Muscle of back (tissue), 13 donors: ENCODE measurements around the gene TUBA3E. TPM values are rescaled to one million over a fixed set of nuclear protein-coding genes. Genes with fewer than 3 reads are reported as not detected.
"Not testable (repeated sequence)": the region's sequence is repeated elsewhere in the genome, so short reads cannot be mapped to it uniquely, and the experiment has no call there.

Experiments used
- DNase-seq, 3 donors: peaks; one replicate each; pipeline versions ENCODE4 v3.0.0 to v3.0.0-alpha.2; 2013
- long read RNA-seq, 9 donors: transcript quantifications; one replicate each; lab custom pipeline, GENCODE V29; 2026
- polyA plus RNA-seq, 10 donors: library from polyadenylated mRNA; unstranded; fragments of 120-200 nt; gene quantifications; one replicate each; pipeline ENCODE4 v1.2.1, GENCODE V29; 2013; ENCODE audit not compliant: insufficient read length in 10 of 10

TUBA3E gene
- under 1 TPM in 3 of 10 donors, not detected in 7; 0.15 to 0.27 (median 0.24) TPM for polyA plus RNA-seq
- long read RNA-seq, donor 1: 0 reads
- long read RNA-seq, donor 2: 0 reads
- long read RNA-seq, donor 3: 0 reads
- long read RNA-seq, donor 4: 0 reads
- long read RNA-seq, donor 5: 0 reads
- long read RNA-seq, donor 6: 0 reads
- long read RNA-seq, donor 7: 0 reads
- long read RNA-seq, donor 8: 0 reads
- long read RNA-seq, donor 9: 0 reads

DNA sequence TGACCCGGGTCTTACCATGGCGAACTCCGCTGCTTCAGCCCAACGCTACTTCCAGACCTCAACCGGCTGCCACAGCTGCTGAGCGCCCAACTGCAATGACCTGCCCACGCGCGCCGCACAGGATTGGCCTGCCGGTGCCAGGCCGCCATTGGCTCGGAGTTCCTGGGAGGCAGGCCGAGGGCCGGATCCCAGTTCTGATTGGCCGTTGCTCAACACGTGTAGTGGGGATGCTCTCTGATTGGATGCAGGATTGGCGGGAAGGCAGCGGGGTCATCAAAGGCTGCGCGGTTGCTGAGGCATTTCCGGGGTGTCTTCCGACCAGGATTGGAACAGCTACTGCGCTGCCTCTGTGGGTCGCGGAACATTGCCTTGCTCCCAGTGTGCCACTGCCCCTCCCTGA, at the start of gene TUBA3E:
TSS of gene TUBA3E (minus strand) at position 97 of the 400 bp plus-strand sequence. CDS start at position 18, 79 bp downstream.
- no peak for DNase-seq

DNA sequence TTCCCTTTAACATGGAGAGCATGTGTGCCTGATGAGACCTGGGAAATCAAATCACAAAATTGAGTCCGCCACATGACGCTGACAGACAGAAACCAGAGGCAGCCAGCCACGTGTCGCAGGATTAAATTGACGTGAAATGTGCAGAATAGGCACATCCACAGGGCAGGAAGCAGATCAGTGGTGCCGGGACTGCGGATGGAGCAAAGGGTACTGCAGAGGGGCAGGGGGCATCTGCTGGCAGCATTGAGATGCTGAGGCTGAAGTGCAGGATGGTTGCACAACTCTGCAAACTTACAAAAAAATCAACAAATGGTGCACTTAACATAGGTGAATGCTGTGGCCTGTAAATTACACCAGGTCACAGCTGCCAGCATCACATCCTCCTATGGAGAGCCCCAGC, 48.2 kb upstream of the TUBA3E start:
- no peak for DNase-seq

DNA sequence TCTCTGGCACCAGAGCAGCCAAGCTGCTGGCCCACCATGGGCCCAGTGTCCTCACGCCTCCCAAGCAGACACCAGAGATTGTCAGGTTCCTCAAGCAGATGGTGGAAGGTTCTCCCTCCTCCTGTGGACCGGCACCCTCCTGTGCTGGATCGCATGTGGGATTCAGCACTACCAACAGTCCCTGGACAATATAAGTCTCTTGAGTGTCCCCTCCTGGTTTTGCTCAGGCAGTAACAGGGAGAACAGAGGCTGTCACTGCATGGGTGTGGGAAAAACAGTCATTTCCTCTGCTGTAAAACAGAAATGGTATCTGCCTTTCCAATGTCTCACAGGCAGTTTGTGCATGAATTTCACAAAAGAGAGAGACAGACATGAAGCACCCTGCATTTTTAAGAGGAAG, 47.7 kb upstream of the TUBA3E start:
- no peak for DNase-seq

DNA sequence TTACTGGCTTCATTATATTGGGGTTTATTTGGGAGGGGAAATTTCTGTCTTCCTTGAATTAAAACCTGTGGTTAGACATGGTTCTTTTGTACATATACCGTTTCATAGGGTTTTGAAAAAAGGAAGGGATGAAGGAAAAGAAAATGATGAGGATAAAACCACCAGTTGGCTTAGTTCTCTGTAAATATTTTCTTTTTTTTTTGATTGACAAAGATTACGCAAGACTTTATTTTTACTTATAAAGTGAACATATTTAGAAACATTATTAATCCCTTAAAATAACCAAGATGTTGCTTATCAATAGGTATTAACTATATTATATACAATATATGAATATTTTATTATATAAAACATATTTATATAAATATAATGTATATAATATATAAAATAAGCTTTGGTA, 45.1 kb upstream of the TUBA3E start:
- no peak for DNase-seq

DNA sequence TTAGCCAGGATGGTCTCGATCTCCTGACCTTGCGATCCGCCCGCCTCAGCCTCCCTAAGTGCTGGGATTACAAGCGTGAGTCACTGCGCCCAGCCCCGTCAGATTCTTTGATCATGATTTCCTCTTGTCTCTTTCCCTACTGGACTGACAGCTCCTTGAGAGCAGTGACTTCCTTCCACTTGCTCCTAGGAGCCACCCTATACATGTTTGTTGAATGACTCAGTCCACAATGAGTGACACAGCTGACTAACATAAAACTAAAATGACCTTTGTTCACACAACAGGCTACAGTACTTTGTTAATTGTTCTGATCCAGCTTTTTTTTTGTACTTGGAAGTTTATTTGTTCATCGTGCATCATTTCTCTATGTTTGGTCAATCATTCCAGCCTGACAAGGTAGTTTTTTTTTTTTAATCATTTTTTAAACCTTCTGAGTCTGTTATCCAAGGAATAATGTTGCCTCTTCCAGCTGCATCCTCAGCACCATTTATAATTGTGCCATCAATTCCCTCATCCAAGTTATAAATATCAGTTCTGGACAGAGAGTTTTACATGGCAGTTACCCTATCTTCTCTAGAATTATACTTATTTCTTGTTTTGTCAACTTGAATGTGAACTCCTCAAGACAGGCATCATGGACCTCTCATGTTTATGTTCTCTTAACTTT, 42.9 kb upstream of the TUBA3E start:
- DNase-seq: no peak

DNA sequence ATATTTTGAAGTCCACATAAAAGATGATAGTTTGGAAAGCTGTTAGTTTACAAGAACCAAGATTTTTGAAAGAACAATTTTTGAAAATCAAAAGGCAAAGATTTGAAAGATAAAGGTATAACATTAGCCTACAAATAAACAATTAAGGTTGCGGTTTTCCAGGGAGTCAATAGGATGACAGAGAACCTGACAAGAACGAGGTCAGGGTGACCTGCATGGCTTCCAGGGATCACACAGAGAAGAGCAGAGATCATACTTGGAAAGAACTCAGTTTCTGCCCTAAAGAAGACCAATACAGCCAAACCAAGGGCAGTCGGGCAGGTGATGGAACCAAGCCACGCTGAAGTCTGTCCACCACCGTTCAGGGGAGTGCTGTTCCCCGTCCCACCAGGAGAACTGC, 41.3 kb upstream of the TUBA3E start:
- not testable (repeated sequence) for DNase-seq

DNA sequence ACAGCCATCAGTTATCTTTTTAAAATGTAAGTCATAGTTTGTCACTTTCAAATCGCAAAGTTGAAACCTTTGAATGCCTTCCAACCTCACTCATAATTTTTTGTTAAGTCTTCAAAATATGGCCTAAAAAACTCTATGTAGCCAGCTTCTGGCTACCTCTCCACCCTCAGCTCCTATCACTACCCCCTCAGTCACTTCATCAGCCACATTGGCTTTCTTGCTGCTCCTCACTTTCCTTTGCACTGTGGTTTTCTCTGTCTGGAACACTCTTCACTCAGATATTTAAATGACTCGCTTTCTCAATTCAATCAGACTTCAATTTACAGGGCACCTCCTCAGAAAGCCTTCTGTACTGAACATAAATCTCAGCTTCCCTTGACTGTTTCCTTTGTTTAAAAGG, 34.8 kb upstream of the TUBA3E start:
- not testable (repeated sequence) for DNase-seq

DNA sequence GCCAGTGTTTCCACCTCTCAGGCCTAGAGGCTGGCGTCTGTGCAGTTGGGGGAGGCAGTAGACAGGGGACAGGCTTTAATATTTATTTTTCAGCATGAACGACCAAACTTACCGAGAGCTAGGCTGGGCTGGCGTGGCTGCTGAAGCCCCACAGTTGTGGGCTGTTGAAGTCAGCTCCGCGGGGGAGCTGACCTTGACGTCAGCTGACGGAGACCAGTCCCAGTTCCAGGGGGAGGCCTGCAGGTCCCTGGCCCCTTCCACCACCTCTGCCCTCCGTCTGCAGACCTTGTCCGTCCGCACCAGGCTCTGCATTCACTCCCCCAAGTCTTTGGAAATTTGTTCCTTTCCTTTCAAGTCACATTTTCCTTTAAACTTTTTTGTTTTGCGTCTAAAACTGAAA, 33.4 kb upstream of the TUBA3E start:
- no peak for DNase-seq

DNA sequence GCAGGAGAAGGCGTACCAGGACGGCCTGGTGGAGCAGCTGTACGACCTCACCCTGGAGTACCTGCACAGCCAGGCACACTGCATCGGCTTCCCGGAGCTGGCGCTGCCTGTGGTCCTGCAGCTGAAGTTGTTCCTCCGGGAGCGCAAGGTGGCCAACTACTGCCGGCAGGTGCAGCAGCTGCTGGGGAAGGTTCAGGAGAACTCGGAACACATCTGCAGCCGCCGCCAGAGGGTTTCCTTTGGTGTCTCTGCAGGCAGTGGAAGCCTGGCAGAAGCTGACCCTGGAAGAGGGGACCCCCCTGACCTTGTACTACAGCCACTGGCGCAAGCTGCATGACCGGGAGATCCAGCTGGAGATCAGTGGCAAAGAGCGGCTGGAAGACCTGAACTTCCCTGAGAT, 32.7 kb upstream of the TUBA3E start:
- DNase-seq: not testable (repeated sequence)

DNA sequence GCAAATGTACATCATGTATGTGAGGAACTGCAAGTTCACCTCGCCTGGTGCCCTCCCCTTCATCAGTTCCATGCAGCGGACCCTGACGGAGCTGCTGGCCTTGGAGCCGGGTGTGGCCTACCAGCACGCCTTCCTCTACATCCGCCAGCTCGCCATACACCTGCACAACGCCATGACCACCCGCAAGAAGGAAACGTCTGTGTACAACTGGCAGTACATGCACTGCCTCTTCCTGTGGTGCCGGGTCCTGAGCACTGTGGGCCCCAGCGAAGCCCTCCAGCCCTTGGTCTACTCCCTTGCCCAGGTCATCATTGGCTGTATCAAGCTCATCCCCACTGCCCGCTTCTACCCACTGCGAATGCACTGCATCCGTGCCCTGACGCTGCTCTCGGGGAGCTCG, 32.1 kb upstream of the TUBA3E start:
- not testable (repeated sequence) for DNase-seq

DNA sequence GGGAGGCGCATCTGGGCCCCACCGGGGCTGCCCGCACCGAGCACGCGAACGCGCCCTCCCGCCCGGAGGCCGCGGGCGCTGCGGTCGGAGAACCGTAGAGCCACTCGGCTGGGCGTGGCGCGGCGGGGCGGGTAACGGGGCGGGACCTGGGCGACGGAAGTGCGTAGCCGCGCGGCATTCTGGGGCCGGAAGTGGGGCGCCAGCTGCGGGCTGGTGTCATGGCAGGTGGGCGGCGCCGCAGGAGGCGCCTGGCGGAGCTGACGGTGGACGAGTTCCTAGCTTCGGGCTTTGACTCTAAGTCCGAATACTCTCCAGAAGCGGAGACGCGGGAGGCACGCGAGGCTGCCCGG, 30.9 kb upstream of the TUBA3E start:
- DNase-seq: peak in 2 of 3 donors; percentile 25 to 32

DNA sequence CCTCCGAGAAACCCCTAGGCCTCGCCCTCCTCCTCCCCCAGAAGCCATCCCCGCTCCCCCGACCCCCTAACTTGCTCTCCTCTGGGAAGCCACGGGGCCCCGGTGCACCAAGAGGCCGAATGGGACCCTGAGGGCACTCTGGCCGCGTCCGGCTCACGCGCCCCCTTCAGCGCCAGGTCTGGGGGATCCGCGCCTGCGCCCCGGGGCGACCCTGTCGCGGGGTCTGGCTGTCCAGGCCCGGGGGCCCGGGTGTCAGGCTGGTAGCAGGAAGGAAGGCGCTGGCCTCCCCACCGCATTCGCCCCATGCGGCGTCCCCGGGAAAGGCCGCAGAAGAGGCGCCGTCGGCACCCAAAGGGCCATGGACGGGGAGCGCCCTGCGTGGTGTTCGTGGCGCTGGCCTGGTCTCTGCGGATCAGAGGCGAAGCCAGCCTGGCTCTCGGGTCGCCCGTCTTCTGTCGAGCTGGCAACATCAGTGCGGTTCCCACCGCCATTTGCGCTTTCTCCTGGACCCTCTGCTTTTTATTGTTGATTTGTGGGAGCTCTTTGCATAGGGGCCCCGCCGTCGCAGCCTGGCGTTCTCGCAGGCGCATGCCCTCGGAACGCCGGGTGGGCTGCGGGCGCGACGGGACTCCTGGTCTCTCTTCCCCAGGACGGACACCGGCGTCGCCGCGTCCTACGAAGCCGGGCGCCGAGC, 30.4 kb upstream of the TUBA3E start:
- DNase-seq: not testable (repeated sequence)

DNA sequence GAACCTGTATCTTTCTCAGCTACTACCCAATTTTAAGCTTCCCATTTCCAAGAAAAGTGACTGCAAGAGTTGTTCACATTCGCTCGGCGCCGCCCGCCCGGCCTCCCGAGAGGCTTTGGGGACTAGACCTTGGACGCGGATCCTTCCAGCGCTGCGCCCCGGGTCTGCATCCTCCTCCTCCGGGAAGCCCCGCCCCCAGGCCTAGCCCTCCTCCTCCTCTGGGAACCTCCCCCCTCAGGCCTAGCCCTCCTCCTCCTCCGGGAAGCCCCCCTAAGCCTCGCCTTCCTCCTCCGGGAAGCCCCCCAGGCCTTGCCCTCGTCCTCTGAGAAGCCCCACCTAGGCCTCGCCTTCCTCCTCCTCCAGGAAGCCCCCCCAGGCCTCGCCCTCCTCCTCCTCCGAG, 29.8 kb upstream of the TUBA3E start:
- not testable (repeated sequence) for DNase-seq

DNA sequence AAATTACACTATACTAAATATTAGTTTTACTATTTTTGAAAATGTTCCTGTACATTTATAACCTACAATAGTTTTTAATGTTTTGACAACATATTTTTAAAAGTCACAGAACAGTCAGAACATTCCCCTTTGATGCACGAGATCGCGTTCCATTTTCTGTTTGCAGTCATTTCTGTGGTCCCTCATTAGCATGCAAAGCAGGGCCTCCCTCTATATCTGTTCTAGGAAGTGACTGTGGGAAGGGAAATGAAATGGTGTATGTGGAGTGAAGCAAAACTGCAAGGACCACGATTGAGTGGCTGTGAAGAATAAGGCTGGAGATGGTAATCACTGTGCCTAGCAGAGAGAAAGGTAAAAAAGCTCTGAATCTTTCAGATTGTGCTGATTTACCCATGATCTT, 24.3 kb upstream of the TUBA3E start:
- not testable (repeated sequence) for DNase-seq

DNA sequence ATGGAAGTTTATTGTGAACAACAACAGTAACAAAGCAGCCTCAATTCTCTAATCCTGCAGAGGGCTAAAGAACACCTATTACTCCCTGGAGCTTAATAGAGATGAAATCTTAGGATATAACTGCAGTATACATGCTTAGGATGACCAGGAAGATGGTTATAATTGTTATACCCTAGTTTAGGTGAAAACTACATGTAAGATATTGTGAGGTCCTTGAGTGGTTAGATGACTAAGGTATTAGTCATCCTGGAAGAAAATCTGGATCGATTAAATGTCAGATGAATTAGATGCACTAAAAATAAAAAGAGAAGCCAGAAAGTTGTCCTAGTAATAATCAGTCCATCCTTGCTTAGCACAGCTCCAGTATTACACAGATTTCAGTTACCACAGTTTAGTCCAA, 22.3 kb upstream of the TUBA3E start:
- not testable (repeated sequence) for DNase-seq

DNA sequence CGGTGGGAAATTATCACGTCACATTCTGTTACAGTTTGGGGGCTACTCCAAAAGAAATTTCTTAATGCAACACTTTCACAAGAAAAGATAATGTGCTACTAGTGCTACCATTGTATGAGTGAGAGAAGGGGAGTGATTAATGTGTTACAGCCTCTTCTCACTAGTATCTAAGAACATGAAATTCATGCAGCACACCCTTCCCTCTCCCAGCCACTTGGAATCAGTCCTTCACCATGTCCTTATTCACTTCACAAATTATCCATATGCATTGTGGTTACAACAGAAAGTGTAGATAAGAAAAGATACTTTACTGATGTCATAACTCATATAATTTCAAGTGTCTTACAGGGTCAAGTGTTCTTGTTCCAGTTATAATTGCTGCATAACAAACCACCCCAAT, 20.9 kb upstream of the TUBA3E start:
- not testable (repeated sequence) for DNase-seq

DNA sequence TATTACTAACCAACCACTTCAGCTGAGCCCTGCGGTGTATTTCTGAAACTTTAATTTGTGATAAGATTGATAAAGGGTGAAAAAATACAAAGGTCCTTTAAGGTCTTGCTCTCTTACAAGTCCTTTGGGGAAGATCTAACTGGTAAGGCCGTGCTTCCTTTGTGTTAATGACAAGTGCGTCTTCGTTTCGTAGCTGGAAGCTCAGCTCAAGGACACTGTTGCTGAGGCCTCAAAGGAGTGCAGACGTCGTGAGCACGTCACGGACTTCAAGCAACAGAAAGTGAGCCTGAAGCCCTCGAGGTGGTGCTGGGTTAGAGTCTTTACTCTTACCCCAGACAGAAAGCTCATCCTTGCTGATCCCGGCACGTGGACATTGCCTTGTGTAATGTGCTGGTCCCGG, 8.8 kb upstream of the TUBA3E start:
- DNase-seq: not testable (repeated sequence)

DNA sequence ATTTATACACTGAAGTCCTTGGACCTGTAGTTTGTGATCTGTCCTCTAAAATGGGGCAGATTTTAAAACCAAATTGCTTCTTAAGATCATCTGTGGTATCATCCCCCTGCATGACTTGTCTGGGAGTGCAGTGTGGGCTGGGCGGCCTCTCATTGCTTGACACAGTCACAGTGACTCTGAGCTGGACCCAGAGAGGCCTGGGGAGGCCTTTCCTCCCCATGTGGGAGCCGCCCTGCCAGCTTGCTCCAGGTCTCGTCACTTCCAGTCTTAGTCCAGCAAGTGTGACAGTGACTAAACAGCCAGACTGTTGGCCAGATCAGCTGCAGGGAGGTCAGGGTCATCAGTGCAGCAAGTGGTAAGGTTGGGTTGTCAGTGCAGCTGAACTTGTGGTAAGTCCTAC, 4.9 kb upstream of the TUBA3E start:
- DNase-seq: not testable (repeated sequence)

DNA sequence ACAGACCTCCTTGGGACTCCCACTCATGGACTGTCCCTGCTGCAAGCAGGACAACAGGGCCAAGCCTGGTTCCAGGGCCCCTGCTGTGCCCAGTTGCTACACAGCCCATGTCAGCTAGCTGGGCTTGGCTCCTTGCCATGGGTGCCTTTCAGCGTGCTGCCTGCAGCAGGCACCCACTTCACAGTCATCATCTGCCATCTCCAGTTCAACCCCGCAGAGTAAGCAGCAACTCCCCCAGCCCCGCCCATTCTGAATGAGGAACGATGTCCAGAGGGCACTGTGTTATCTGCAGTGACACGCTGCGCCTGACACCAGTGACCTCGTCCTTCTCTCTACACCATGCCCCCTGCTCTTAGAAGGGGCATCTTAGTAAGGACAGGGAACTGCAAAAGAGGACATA, 4.3 kb upstream of the TUBA3E start:
- not testable (repeated sequence) for DNase-seq

DNA sequence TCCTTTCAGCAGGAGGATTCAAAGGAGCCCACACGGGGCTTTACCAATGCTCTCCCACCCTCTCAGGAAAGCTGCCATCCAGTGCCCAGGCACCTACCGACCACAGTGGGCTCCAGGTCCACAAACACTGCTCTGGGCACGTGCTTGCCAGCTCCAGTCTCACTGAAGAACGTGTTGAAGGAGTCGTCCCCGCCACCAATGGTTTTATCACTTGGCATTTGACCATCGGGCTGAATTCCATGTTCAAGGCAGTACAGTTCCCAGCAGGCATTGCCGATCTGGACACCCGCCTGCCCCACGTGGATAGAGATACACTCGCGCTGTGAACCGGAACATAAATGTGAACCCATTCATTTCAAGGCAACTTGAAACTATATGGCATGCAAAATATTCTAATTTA, 2.2 kb downstream of the TUBA3E start:
- DNase-seq: not testable (repeated sequence)

DNA sequence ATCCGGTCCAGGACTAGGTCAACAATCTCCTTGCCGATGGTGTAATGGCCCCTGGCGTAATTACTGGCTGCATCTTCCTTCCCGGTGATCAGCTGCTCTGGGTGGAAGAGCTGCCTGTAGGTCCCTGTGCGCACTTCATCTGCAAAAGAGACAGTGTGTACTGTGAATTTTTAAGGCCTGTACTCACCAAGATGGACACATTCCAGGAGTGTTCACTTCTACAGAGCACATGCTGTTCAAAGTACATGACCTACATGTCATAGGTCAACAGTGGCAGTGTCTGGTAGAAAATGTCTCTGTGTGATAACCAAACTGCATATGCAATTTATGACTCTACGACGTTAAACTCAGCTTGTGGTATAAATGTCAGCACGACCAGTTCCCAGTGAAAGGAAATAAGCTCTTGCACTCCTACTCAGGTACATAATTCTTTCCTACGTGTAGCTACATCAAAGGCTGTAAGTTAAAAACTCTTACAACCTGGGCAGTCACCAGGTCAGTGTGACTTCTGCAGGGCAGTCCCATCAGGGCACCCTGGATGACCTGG, 3.1 kb downstream of the TUBA3E start:
- DNase-seq: not testable (repeated sequence)

DNA sequence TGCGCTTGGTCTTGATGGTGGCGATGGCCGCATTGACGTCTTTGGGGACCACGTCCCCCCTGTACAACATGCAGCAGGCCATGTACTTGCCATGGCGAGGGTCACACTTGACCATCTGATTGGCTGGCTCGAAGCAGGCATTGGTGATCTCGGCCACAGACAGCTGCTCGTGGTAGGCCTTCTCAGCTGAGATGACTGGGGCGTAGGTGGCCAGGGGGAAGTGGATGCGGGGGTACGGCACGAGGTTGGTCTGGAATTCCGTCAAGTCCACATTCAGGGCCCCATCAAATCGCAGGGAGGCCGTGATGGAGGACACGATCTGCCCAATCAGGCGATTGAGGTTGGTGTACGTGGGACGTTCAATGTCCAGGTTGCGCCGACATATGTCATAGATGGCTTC, 4.4 kb downstream of the TUBA3E start:
- DNase-seq: not testable (repeated sequence)

DNA sequence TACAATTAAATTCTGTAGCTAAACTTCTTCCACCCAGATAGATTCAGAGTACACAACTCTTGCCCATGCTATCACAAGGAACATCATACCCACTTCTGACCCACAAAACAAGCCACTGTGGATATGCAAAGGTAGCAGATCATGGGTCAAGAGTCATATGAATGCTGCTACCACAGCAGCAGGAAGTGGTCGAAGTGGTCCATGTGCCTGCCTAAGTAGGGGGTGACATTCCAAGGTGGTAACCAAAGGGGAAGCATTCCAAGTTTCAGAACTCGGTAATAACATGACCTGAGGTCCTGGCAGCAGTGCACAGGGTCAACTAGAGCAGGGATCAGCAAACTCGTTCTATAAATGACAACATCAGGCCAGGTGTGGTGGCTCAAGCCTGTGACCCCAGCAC, 5.8 kb downstream of the TUBA3E start:
- DNase-seq: not testable (repeated sequence)
